SK-N-SH treated with all-trans-retinoic acid at 6 μM for 48 hours (cell line): ENCODE data around the gene SLCO3A1.

Experiments
- ATAC-seq: fragments of 200-7000 bp; cut with Tn5 transposase; 3 replicates; pipeline ENCODE4 v1.9.1; 2020; ENCODE audit warnings: mild to moderate bottlenecking, moderate library complexity
- ARNTL ChIP-seq: fragments of 450-650 bp; formaldehyde crosslinking; IDR thresholded peaks from 2 replicates; pipeline ENCODE4 v1.5.0; 2020; ENCODE audit warnings: low read depth, mild to moderate bottlenecking, moderate library complexity, borderline replicate concordance
- BACH2 ChIP-seq: fragments of 250-450 bp; sonication (Bioruptor Pico); IDR thresholded peaks from 2 replicates; pipeline ENCODE4 v1.9.0; 2021; ENCODE audit warnings: mild to moderate bottlenecking, borderline replicate concordance
- CREB5 ChIP-seq: fragments of 250-450 bp; sonication (Bioruptor Pico); IDR thresholded peaks from 2 replicates; pipeline ENCODE4 v1.5.1; 2020; ENCODE audit warnings: low read depth, mild to moderate bottlenecking, moderate library complexity
- CSDC2 ChIP-seq: fragments of 250-450 bp; sonication (Bioruptor Pico); IDR thresholded peaks from 2 replicates; pipeline ENCODE4 v1.5.0; 2020; ENCODE audit warnings: mild to moderate bottlenecking, moderate library complexity
- CSRNP3 ChIP-seq: fragments of 250-450 bp; sonication (Bioruptor Pico); IDR thresholded peaks from 2 replicates; pipeline ENCODE4 v1.5.1; 2021; ENCODE audit warnings: mild to moderate bottlenecking, moderate library complexity
- ESRRG ChIP-seq: fragments of 250-450 bp; sonication (Bioruptor Pico); IDR thresholded peaks from 2 replicates; pipeline ENCODE4 v1.6.1; 2021; ENCODE audit warnings: mild to moderate bottlenecking
- PATZ1 ChIP-seq: fragments of 250-450 bp; sonication (Bioruptor Pico); IDR thresholded peaks from 2 replicates; pipeline ENCODE4 v1.8.0; 2020; ENCODE audit warnings: mild to moderate bottlenecking, moderate library complexity, borderline replicate concordance
- PPARA ChIP-seq: fragments of 250-450 bp; sonication (Bioruptor Pico); IDR thresholded peaks from 2 replicates; pipeline ENCODE4 v1.5.0; 2020; ENCODE audit warnings: mild to moderate bottlenecking, borderline replicate concordance
- RARB ChIP-seq: fragments of 250-450 bp; sonication (Bioruptor Pico); IDR thresholded peaks from 2 replicates; pipeline ENCODE4 v1.8.0; 2021; ENCODE audit warnings: mild to moderate bottlenecking, moderate library complexity
- SNAI2 ChIP-seq: fragments of 250-450 bp; sonication (Bioruptor Pico); IDR thresholded peaks from 2 replicates; pipeline ENCODE4 v1.5.0; 2020; ENCODE audit warnings: mild to moderate bottlenecking, moderate library complexity
- TCF4 ChIP-seq: fragments of 250-450 bp; sonication (Bioruptor Pico); IDR thresholded peaks from 2 replicates; pipeline ENCODE4 v1.8.0; 2021; ENCODE audit warnings: mild to moderate bottlenecking, moderate library complexity, borderline replicate concordance
- TOX ChIP-seq: fragments of 250-450 bp; sonication (Bioruptor Pico); IDR thresholded peaks from 2 replicates; pipeline ENCODE4 v1.8.0; 2021; ENCODE audit warnings: mild to moderate bottlenecking, moderate library complexity, borderline replicate concordance
- TSHZ2 ChIP-seq: fragments of 250-450 bp; sonication (Bioruptor Pico); IDR thresholded peaks from 2 replicates; pipeline ENCODE4 v1.5.0; 2020; ENCODE audit warnings: mild to moderate bottlenecking, moderate library complexity
- ZC3H10 ChIP-seq: fragments of 250-450 bp; sonication (Bioruptor Pico); IDR thresholded peaks from 2 replicates; pipeline ENCODE4 v1.5.1; 2021; ENCODE audit warnings: mild to moderate bottlenecking, moderate library complexity
- ZFP3 ChIP-seq: fragments of 250-450 bp; sonication (Bioruptor Pico); IDR thresholded peaks from 2 replicates; pipeline ENCODE4 v1.5.0; 2020; ENCODE audit warnings: mild to moderate bottlenecking, moderate library complexity
- ZFP30 ChIP-seq: fragments of 450-650 bp; formaldehyde crosslinking; IDR thresholded peaks from 2 replicates; pipeline ENCODE4 v1.5.0; 2022; ENCODE audit warnings: mild to moderate bottlenecking, moderate library complexity
- ZNF565 ChIP-seq: fragments of 450-650 bp; formaldehyde crosslinking; conservative IDR thresholded peaks from 2 replicates; pipeline ENCODE4 v1.5.0; 2020; ENCODE audit warnings: low read depth, mild to moderate bottlenecking, moderate library complexity
- ZNF70 ChIP-seq: fragments of 450-650 bp; formaldehyde crosslinking; IDR thresholded peaks from 2 replicates; pipeline ENCODE4 v1.5.0; 2020; ENCODE audit warnings: mild to moderate bottlenecking, moderate library complexity
- ZNF8 ChIP-seq: fragments of 450-650 bp; formaldehyde crosslinking; IDR thresholded peaks from 2 replicates; pipeline ENCODE4 v1.5.0; 2020; ENCODE audit warnings: mild to moderate bottlenecking, moderate library complexity

Gene SLCO3A1

GRCh38 chr15:92140796-92141195 is 287.3 kb downstream of the SLCO3A1 start:
- TF ChIP-seq TOX (CRISPR knock-in tag) (no peak), CSDC2 (CRISPR knock-in tag) (no peak), PATZ1 (CRISPR knock-in tag) (no peak)
- no peak for ATAC-seq

GRCh38 chr15:92141607-92142006 is 288.1 kb downstream of the SLCO3A1 start:
- no peak for TF ChIP-seq ZNF8 (CRISPR knock-in tag)
- TF ChIP-seq ZC3H10 (CRISPR knock-in tag) = no peak
- no peak for TF ChIP-seq TCF4
- no peak for TF ChIP-seq CSDC2 (CRISPR knock-in tag)
- no peak for TF ChIP-seq PATZ1 (CRISPR knock-in tag)
- no peak for TF ChIP-seq BACH2 (CRISPR knock-in tag)
- TF ChIP-seq ARNTL (CRISPR knock-in tag) = no peak
- TF ChIP-seq CSRNP3 (CRISPR knock-in tag) = no peak
- no peak for TF ChIP-seq SNAI2
- TF ChIP-seq CREB5 (CRISPR knock-in tag) = no peak
- TF ChIP-seq ZFP3 (CRISPR knock-in tag) = no peak
- no peak for TF ChIP-seq RARB (CRISPR knock-in tag)
- no peak for TF ChIP-seq ZNF565
- TF ChIP-seq TOX (CRISPR knock-in tag) = no peak
- no peak for TF ChIP-seq PPARA
- no peak for ATAC-seq

- no peak for ATAC-seq
- TF ChIP-seq ZNF565 = no peak
- TF ChIP-seq ESRRG (CRISPR knock-in tag) = no peak
- no peak for TF ChIP-seq TCF4
- TF ChIP-seq TOX (CRISPR knock-in tag) = no peak
- TF ChIP-seq RARB (CRISPR knock-in tag) = no peak
- TF ChIP-seq ZNF70 = no peak
- no peak for TF ChIP-seq CSDC2 (CRISPR knock-in tag)
- TF ChIP-seq TSHZ2 (CRISPR knock-in tag) = no peak
- no peak for TF ChIP-seq PPARA
- no peak for TF ChIP-seq ZFP30 (CRISPR knock-in tag)
Observed at GRCh38 chr15:92142242-92143232, 289.0 kb downstream of the SLCO3A1 start.
